Measurements from ENCODE around the gene ZSWIM3.
"Not testable (repeated sequence)": the region's sequence is repeated elsewhere in the genome, so short reads cannot be mapped to it uniquely, and the experiment has no call there.

The ZSWIM3 gene

DNA sequence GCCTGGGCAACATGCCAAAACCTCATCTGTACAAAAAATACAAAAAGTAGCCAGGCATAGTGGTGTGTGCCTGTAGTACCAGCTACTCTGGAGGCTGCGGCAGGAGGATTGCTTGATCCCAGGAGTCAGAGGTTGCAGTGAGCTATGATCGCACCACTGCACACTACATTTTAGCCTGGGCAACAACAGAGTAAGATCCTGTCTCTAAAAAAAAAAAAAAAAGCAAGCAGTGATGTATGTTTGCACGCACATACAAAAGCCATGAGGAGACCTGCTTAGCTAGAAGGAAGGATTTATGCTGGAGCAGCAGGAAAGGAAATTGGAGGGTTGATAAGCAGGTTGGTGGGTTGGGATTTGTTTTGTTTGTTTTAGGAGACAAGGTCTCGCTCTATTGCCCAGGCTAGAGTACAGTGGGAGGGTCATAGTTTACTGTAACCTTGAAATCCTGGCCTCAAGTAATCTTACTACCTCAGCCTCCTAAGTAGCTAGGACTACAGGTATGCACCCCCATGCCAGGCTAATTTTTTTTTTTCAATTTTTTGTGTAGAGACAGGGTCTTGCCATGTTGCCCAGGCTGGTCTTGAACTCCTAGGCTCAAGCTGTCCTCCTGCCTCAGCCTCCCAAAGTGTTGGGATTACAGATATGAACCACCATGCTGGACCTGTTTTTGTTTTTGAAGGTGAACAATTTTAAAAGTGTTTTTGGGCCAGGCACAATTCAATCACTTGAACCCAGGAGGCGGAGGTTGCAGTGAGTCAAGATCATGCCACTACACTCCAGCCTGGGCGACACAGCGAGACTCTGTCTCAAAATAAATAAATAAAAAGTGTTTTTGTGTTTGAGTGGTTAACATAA, 4.0 kb downstream of the ZSWIM3 start:
- no peak for DNase-seq (ENCODE audit: low read depth in 2 of 2)

DNA sequence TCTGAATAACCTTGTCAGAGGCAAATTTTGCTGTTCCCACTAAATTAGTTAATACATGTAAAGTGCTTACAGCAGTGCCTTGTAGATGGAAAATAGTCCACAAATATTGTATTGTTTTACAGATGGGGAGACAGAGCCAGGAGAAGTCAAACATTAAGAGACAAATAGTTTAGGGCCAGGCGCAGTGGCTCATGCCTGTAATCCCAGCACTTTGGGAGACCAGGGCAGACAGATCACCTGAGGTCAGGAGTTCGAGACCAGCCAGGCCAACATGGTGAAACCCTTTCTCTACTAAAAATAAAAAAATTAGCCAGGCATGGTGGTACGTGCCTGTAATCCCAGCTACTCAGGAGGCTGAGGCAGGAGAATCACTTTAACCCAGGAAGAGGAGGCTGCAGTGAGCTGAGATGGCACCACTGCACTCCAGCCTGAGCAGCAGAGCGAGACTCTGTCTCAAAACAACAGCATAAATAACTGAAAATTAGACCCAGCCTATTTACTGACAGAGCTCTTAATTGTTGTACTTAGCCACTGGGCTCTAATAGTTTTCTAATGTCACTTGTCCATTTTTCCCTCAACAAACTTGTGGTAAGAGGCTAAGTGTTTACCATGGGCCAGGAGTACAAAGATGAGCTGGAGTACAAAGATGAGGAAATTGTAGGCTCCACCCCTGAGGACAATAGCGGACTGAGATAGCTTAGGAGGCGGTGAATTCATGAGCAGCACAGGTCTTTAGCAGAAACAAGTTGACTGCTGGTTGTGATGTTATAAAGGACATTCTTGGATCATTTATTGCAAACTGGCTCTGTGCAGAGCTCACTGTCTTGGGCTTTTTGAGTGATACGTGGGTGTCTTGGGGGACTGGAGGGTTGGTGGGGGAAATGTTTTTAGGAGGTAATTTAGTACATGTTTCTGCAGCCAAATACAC, 6.4 kb downstream of the ZSWIM3 start:
- no peak for DNase-seq (ENCODE audit: low read depth in 2 of 2)

DNA sequence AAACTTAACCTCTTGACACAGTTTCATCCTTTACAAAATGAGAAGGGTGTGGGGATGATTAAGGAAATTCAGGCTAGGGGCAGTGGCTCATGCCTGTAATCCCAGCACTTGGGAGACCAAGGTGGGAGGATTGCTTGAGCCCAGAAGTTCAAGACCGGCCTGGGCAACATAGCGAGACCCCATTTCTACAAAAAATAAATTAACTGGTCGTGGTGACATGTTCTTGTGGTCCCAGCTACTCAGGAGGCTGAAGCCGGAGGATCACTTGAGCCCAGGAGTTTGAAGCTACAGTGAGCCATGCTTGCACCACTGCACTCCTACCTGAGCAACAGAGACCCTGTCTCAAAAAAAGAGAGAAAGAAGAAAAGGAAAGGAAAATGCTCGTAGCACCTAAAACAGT, 9.0 kb downstream of the ZSWIM3 start:
- no peak for DNase-seq (ENCODE audit: low read depth in 2 of 2)

- DNase-seq (ENCODE audit: low read depth in 2 of 2), result no peak
These were observed 9.9 kb downstream of the ZSWIM3 start for GRCh38 chr20:45867136-45867818.

DNA sequence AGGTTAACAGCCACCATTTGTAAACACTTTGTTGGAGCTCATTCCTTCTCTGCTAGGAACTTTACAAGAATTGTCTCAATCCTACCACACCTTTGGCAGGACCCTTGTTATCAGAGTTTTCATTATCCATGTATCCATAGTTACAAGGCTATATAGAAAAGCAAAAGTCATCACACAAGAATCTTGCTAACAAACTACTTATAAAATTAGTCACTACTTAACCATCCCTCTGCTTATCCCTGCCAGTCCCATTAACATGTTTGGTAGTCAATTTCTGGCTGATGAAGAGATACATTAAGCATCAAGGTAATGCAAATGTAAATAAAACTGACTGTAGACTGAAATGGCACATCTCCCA, 10.4 kb downstream of the ZSWIM3 start:
- DNase-seq (ENCODE audit: low read depth in 2 of 2), result no peak

DNA sequence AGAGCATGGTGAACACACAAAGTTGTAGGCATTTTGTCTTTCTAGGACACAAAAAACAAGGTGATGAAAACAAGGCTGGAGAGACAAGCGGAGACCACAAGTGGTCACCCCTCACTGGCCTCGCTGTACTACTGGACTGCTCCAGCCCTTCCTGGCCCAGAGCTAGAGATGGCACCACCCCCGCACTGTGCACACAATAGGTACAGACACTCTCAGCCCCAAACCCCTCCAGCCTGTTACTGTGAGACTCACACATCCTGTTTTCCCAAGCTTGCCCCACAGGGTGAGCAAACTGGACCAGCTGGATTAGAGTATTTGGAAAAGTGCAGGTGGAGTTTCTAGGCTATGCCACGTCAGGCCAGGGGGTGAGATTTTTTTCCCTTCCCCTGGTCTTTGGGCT, 15.2 kb downstream of the ZSWIM3 start:
- DNase-seq (ENCODE audit: low read depth in 2 of 2), result no peak

GRCh38 chr20:45873409-45874103, 16.1 kb downstream of the ZSWIM3 start:
- no peak for DNase-seq (ENCODE audit: low read depth in 2 of 2)

- DNase-seq (ENCODE audit: low read depth in 2 of 2), result not testable (repeated sequence)
These were observed 16.7 kb downstream of the ZSWIM3 start for GRCh38 chr20:45874104-45874481.

- DNase-seq (ENCODE audit: low read depth in 2 of 2), result no peak
These were observed 17.2 kb downstream of the ZSWIM3 start for GRCh38 chr20:45874576-45874975.

DNA sequence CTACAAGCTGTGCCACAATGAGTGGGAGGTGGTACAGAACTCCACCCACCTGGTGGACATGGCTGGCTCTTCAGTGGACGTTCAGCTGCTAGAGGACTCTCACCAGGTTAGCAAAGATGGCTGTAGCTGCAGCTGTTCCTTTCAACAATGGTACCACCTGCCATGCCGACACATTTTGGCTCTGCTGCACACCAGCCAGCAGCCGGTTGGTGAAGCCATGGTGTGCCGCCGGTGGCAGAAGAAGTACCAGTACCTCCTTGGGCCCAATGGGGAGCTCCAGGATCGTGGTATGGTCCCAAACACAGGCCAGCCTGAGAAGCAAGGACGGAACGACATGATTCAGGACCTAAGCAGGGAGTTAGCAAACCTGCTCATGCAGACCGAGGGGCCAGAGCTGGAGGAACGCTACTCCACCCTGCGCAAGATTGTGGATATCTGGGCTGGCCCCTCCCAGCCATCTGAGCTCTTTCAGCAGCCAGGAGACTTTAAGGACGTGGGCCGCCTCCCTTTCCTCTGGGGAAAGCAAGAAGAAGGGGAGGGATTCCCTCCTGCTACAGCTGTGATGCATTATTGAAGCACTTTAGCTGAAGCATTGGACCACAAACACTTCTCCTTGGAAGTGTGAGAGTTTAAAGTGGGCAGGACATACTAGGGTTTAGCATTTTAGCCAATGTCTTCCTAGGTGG, 20.8 kb downstream of the ZSWIM3 start:
- no peak for DNase-seq (ENCODE audit: low read depth in 2 of 2)

DNA sequence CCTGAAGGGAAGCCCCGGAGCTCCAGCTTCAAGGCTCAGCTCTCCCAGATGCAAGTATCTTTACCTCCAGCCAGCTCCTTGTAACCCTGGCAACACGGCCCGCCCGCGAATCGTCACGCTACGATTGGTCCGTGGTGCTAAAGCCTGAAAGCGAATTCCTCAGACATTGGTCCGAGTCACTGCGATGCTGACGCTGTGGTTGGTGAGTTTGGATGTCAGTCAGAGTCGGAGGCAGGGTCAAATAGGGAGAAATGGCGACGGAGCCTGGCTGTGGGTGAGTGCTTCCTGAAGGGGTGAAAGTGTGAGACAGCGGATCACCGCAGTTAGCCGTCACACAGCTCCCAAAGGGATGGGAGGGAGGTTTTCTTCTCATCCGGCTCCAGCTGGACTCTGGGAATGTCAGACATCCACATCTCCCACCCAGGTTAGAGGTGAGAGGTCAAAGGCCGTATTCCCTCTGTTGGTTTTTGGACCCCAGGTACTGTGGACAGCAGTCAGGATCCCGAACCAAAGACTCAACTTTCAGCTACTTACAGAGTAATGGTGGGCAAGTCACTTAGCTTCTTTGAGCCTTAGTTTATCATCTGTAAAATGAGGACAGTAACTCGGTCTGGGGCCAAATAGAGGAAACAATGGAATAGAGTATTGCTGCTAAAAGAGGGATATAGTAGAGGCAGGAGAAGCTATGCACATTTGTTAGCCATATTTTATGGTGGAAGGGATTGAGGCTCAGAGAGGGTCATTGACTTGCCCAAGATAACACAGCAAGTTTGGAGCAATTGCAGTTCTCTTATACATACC, 23.8 kb downstream of the ZSWIM3 start, which contains the start of gene ZSWIM1:
Gene ZSWIM1, plus strand, starts transcription at position 240 of the 801 bp plus-strand sequence. CDS start 1,366 bp downstream, outside the sequence.
- peak; percentile 98 for DNase-seq (ENCODE audit: low read depth in 2 of 2)

- DNase-seq (ENCODE audit: low read depth in 2 of 2), result no peak
These were observed 25.2 kb downstream of the ZSWIM3 start for GRCh38 chr20:45882469-45883099.

- no peak for DNase-seq (ENCODE audit: low read depth in 2 of 2)
These were observed 25.7 kb downstream of the ZSWIM3 start for GRCh38 chr20:45883100-45883469.

DNA sequence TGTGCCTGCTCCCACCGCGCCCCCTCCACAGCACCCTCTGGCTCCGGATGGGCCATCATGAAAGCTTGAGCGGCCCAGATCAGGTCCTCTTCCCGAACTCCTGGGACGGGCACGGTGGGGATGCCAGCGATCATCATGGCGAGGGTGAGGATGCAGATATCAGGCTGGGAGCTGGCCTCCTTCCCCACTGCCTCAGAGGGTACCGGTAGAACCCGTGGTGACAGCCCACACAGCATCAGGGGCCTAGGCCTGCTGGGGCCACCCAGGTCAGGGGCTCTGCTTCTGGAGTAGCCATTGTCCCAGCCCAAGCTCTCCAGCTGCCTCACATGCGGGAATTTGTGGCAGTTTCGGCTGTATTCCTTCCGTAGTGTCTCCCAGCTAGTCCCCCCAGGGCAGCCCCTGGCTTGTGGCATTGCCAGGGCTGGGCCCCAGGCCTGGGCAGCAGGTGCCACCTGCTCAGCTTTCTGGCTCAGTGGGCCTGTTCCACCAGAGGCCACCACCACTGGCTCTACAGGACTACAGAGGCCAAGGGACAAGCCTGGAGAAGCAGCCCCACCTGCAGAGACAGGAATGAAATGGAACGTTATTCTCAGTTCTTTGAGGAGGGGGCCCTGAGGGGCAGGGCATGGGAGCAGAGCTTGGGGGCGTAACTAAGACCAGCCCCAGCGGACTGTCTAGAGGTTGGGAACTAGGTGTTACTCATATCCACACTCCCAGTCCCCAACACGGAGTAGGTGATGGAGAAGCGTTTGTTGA, 29.4 kb downstream of the ZSWIM3 start:
- no peak for DNase-seq (ENCODE audit: low read depth in 2 of 2)

DNA sequence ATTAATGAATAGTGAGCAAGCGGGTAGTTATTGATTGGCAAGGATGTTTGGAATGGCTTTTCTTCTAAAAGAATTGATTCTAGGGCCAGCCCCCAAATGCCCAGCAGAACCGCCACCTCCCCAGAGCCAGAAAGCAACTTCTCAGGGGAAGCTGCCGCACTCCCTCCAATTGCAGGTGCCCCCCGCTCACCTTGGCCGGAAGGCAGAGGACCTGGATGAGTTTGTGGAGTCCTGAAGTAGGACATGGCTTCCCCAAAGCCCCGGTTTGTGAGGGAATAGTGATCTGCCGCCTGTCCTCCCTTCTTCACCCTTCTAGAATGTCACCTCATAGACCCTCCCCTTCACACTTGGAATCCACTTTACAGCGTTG, 29.9 kb downstream of the ZSWIM3 start, which contains the start of gene SPATA25:
Gene SPATA25, minus strand, starts transcription at position 277 of the 370 bp plus-strand sequence. Its CDS starts 32 bp downstream, at position 245.
- no peak for DNase-seq (ENCODE audit: low read depth in 2 of 2)

- DNase-seq (ENCODE audit: low read depth in 2 of 2), result no peak
These were observed 31.3 kb downstream of the ZSWIM3 start for GRCh38 chr20:45888681-45889080.

GRCh38 chr20:45890077-45890984, 32.9 kb downstream of the ZSWIM3 start:
- peak; percentile 34 to 35 for DNase-seq (ENCODE audit: low read depth in 2 of 2)
